T-helper 9 cell (primary cell): ENCODE data around the gene AUTS2.

Source experiments
- DNase-seq: peaks from one replicate; pipeline ENCODE4 v3.0.0-alpha.2; 2020
- total RNA-seq, 2 donors: gene quantifications; one replicate each; lab custom pipeline; 2026; lab: John Stamatoyannopoulos, UW

AUTS2 gene
- 50.7 to 51.9 reads per million in 2 donors for total RNA-seq

GRCh38 chr7:69598081-69598486 lies at the start of gene AUTS2:
Gene AUTS2, plus strand, starts transcription at chr7:69598475. Its CDS starts 1,179 bp downstream, at chr7:69599654.
- DNase-seq, result peak; percentile 37

- DNase-seq, result no peak
Observed at GRCh38 chr7:69550991-69551390, 47.3 kb upstream of the AUTS2 start.

- DNase-seq, result no peak
Observed at GRCh38 chr7:69553190-69553589, 45.1 kb upstream of the AUTS2 start.

DNA sequence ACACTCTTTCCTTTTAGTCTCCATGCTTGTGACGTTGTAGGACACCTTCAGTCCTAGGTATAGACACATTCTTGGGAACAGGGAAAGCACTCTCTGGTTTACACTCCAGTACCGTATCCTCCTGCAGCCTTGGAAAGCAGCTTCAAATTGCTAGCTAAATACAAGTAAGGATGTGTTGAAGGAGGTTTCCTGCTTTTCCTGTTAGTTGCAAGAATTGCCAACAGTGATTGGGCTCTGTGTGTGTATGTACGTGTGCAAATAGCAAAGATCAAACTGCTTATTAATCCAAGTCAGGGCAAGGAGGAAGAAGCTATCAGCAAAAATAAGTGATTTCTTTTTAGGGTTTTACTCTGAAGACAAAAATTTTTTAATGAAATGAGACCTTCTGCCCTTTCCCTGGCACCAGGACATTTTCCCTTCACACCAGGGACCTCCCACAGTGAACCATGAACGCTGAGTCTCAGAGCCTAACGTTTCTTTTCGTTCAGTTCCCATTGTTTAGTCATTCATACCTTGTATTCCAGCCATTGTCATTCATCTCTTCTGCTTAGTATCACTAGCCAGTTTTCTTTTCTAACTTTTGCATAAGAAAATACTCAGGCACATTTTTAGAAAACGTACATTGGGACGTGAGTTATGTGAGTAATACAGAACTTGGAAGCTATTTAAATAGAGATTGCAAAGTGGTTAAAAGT lies 36.9 kb upstream of the AUTS2 start:
- no peak for DNase-seq

DNA sequence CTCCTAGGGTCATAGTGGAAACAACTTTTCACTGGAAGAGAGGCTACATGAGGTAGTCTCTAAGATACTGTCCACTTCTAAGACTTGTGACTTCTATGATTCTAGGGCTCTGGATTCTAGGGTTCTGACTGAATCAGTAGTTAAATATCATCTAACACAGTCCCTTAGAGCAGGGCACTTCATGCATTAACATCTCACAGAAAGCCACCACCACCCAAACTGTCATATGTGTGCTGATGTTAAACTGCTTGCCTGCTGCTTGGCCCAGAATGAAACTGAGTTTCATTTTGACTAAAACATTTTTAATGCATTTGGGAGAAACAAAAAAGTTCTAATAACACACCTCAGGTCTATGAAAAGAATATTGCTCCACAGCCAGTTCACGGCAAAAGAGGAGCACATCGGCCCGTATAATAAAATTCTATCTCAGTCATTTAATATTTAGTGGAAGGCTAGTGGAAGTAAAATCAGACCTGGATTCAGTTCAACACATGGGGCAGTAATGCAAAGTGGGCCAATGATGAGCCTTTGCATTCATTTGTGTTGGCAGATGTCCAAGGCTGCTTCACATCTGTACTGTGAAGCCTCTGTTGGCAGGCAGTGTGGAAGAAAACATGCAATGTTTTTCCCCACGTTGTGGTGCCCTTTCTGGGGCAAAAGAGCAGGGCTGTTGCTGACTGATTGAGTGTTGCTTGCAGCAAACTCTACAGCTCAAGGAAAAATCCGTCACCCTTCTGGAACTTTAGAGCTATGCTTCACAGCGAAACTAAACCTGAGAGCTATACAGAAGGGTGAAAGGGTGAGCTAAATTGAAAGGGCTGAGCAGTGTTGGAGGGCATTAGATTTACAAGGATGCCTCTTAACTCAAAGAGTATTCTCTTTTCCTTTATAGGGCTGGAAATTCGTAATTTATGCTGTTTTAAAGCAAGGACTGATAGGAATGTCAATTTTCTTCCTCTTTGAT lies 33.5 kb upstream of the AUTS2 start:
- DNase-seq, result no peak

- no peak for DNase-seq
Observed at GRCh38 chr7:69567800-69568199, 30.5 kb upstream of the AUTS2 start.

DNA sequence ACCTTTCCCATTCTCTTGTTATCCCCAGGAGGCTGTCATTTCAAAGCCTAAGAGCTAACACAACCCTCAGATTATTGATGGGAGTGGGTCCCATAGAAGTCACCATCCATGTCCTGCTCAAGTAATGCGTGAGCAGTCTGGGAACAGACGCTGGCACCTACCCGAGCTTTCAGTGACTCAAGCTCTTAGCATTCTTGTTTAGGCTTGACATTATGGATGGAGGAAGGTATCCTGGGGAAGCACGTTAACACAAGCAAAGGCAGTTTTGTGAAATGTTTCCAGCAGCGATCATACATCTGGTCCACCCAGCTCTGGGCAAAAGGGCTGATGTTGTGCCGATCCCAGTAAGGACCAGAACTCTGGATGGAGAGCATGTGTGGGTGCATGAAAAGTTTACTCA lies 30.0 kb upstream of the AUTS2 start:
- DNase-seq, result no peak

DNA sequence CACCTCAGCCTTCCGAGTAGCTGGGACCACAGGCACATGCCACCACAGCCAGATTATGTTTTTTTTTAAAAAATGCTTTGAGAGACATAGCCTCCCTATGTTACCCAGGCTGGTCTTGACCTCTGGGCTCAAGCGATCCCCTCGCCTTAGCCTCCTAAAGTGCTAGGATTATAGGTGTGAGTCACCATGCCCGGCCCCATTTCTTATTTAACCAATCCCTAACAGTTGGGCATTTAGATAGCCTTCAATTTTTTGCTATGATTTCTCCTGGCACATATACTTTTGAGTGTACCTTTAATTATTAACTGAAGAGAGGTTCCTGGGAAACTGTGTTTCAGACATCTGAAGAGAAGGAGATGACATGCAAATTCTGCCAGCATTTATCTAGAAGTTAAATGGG lies 22.6 kb upstream of the AUTS2 start:
- no peak for DNase-seq

GRCh38 chr7:69577221-69577620 lies 21.1 kb upstream of the AUTS2 start:
- no peak for DNase-seq

- no peak for DNase-seq
Observed at GRCh38 chr7:69585169-69585568, 13.1 kb upstream of the AUTS2 start.

GRCh38 chr7:69586321-69586720 lies 12.0 kb upstream of the AUTS2 start:
- no peak for DNase-seq

DNA sequence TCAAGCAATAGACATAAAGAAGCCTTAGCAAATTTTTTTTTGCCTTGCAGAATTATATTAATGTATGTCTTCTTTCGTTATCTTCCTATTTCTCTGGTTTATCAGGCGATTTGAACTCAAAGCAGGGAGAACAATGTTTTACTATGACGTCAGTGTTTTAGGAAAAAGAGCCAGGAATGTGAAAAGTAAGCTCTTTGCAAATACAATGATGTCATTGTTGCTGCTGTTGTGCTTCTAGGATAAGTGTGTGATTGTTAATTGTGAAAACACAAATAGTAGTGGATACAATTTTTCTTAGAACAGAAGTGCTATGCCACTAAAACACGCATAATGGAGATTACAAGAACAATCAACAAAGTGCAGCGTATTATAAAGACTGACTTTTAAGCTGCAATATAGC lies 9.5 kb upstream of the AUTS2 start:
- DNase-seq, result no peak

DNA sequence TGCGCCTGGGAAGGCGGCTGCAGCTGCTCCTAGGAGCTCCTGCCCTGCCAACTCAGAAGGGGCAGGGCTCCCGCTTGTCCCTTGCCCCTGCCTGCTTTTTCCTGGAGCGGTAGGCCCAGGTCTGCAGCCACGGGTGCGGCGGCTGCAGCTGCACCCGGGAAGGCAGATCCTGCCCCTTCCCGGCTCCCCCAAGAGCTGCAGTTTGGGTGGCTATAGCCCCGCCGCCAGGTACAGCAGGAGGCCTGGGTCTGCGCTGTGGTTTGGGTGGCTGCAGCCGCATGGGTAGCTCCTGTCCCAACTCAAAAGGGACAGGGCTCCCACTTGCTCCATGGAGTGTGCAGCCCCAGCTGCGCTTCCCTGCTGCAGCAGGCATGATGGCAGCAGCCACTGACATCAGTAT lies 6.5 kb upstream of the AUTS2 start:
- DNase-seq, result no peak

GRCh38 chr7:69593511-69593910 lies 4.8 kb upstream of the AUTS2 start:
- DNase-seq, result no peak

- no peak for DNase-seq
Observed at GRCh38 chr7:69595415-69595814, 2.9 kb upstream of the AUTS2 start.

- no peak for DNase-seq
Observed at GRCh38 chr7:69596056-69596455, 2.2 kb upstream of the AUTS2 start.

- no peak for DNase-seq
Observed at GRCh38 chr7:69596723-69597277, 1.5 kb upstream of the AUTS2 start.

DNA sequence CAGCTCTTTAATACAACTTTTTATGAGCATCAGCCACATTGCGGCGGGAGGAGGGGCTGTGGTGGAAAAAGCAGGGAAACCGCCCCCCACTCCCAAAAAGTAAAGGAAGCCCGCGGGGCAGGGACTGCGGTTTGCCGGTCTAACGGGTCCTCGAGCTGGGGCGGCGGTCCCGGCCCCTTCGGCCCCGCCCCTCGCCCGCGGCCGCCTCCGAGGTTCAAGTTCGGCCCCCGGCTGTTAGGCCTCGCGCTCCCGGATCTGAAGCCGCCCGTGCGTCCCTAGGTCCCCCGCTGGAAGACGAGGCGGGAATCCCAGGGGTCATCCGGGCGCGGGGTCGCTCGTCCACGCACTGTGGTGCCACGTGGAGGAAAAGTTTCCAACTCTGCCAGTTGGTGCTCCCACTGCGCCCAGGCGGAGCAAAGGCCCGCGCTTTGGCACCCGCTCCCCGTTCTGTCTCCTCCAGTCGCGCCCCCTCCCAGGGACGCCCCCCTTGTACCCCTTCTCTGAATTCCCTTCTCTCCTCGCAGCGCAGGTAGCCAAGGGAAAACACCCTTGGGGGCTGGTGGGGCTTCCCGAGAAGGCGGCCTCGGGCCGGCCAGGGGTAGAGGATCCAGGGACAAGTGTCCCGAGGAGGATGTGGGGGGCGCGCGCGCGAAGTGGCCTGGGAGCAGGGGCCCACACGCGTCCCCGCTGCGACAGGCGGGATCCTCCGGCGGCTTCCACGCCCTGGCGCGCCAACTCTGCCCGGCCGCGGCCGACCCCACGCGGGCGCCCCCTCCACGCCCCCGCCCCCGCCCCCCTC lies 798 bp upstream of the AUTS2 start:
- DNase-seq, result peak; percentile 1

DNA sequence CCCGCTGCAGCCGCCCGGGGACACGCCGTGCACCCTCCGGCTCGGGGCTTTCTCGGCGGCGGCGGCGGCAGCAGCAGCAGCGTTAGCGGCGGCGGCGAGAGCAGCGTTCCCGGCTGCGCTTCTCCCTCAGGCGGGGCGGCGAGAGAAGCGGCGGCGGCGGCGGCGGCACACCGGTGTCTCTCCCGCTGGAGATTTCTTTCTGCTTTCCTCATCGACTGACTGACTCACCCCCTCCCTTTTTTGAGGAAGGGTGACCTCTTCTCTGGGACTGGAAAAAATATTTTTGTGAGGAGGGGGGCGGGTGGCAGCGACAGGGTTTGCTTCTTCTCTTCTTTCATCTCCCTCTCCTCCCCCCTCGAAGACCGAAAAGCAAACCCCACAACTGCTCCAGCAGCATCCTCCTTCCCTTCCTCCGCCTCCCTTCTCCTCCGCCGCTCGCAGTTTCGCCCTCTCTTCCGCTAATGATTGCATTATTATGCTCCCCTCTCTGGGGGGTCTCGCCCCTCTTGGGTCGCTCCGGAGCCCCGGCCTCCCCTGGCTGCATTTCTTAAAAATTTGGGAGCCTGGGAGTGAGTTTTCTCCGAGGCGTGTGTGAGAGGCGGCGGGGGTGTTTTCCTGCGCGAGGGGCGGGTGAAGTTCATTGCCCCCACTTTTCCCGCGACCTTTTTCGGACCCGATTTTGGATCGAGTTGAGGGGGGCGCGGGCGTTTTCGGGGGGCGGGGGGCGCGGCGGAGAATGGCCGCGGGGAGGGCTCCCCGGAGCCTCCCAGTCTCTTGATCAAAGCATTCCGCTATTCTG lies 411 bp downstream of the AUTS2 start:
- peak; percentile 0 for DNase-seq

GRCh38 chr7:69599286-69599954 lies 1.1 kb downstream of the AUTS2 start:
- DNase-seq, result no peak
